ENCODE data around the gene SCAPER.

GRCh38 chr15:76345583-76345879, 559.6 kb downstream of the SCAPER start:
- TF ChIP-seq POLR2AphosphoS5 (IDR thresholded peaks at IDR 0.05) (no peak), POLR2A (IDR thresholded peaks at IDR 0.05) (no peak)
